Right lung (tissue), 10 donors: Measurements from ENCODE around the gene CXorf65. TPM values are rescaled to one million over a fixed set of nuclear protein-coding genes. Genes with fewer than 3 reads are reported as not detected.

Experiments
- DNase-seq, 2 donors: peaks; one replicate each; pipeline ENCODE4 v3.0.0-alpha.2; 2013
- long read RNA-seq, 8 donors: transcript quantifications; one replicate each; lab custom pipeline, GENCODE V29; 2026
- polyA plus RNA-seq, 5 donors: library from polyadenylated mRNA; unstranded; fragments of 120-200 nt; gene quantifications; one replicate each; pipeline versions ENCODE4 v1.2.1 to v1.2.3, GENCODE V29; 2013; ENCODE audit warnings: inconsistent platforms in 1 of 5, low replicate concordance in 1 of 5; ENCODE audit not compliant: insufficient read length in 5 of 5, insufficient read depth in 1 of 5

Gene CXorf65
- polyA plus RNA-seq: under 1 TPM in 2 of 5 donors, not detected in 3; 0.22 to 0.28 TPM
- long read RNA-seq, donor 1: 0 reads
- long read RNA-seq, donor 2: 0 reads
- long read RNA-seq, donor 3: 0 reads
- long read RNA-seq, donor 4: 0 reads
- long read RNA-seq, donor 5: 0 reads
- long read RNA-seq, donor 6, partial matches to known transcripts: 0 of 1 reads
- long read RNA-seq, donor 6, other reads (novel, unspliced or antisense): 0 of 1 reads
- long read RNA-seq, donor 7: 0 reads
- long read RNA-seq, donor 8: 0 reads

- no peak for DNase-seq
Observed at GRCh38 chrX:71106427-71106826, at the start of gene CXorf65. TSS of gene CXorf65 (minus strand) at chrX:71106740. CDS start at chrX:71106556, 184 bp downstream.

GRCh38 chrX:71154641-71155040 lies 48.1 kb upstream of the CXorf65 start:
- DNase-seq: no peak

GRCh38 chrX:71154196-71154595 lies 47.7 kb upstream of the CXorf65 start:
- DNase-seq: no peak

- DNase-seq: no peak
Observed at GRCh38 chrX:71151366-71151765, 44.8 kb upstream of the CXorf65 start.

- DNase-seq: no peak
Observed at GRCh38 chrX:71148278-71148663, 41.7 kb upstream of the CXorf65 start.

- no peak for DNase-seq
Observed at GRCh38 chrX:71147496-71148277, 41.1 kb upstream of the CXorf65 start.

- no peak for DNase-seq
Observed at GRCh38 chrX:71144651-71145050, 38.1 kb upstream of the CXorf65 start, which contains the start of gene NLGN3. TSS of gene NLGN3 (plus strand) at chrX:71144841. CDS start at chrX:71147750, 2,909 bp downstream.

GRCh38 chrX:71143508-71143907 lies 37.0 kb upstream of the CXorf65 start:
- no peak for DNase-seq

GRCh38 chrX:71140440-71140839 lies 33.9 kb upstream of the CXorf65 start:
- no peak for DNase-seq

GRCh38 chrX:71131510-71131909 lies 25.0 kb upstream of the CXorf65 start:
- no peak for DNase-seq

- DNase-seq: peak in 1 of 2 donors; percentile 48
Observed at GRCh38 chrX:71128915-71129765, 22.6 kb upstream of the CXorf65 start.

GRCh38 chrX:71128166-71128833 lies 21.8 kb upstream of the CXorf65 start:
- no peak for DNase-seq

GRCh38 chrX:71118985-71119535 lies 12.5 kb upstream of the CXorf65 start:
- no peak for DNase-seq

GRCh38 chrX:71118032-71118984 lies 11.8 kb upstream of the CXorf65 start, which contains the start of gene MED12:
TSS of gene MED12 (plus strand) at chrX:71118596. CDS start at chrX:71118755, 159 bp downstream.
- peak; percentile 81 to 86 for DNase-seq

GRCh38 chrX:71117358-71117757 lies 10.8 kb upstream of the CXorf65 start:
- no peak for DNase-seq

- no peak for DNase-seq
Observed at GRCh38 chrX:71111921-71112431, 5.4 kb upstream of the CXorf65 start.

GRCh38 chrX:71111141-71111843 lies 4.8 kb upstream of the CXorf65 start, which contains the start of gene IL2RG:
TSS of gene IL2RG (minus strand) at chrX:71111577. CDS start at chrX:71111539, 38 bp downstream.
- no peak for DNase-seq

- no peak for DNase-seq
Observed at GRCh38 chrX:71109051-71109450, 2.5 kb upstream of the CXorf65 start.
